Coronary artery (tissue), 2 donors: ENCODE measurements around the gene UPK1A.

Experiments
- DNase-seq: peaks from one replicate; pipeline ENCODE4 v3.0.0-alpha.2; 2017; ENCODE audit warnings: low spot score
- H3K27ac ChIP-seq, 2 donors: fragments of 200-600 bp; sonication (generic); one replicate each; pipeline ENCODE4 v1.5.1; 2016 to 2019
- H3K4me3 ChIP-seq: fragments of 200-600 bp; sonication (generic); 2 replicates; pipeline ENCODE4 v1.5.1; 2016; ENCODE audit warnings: mild to moderate bottlenecking, moderate library complexity
- TF ChIP-seq, protein P1 (sequence below): fragments of 200-600 bp; sonication (generic); IDR thresholded peaks from one replicate; pipeline ENCODE4 v1.5.1; 2019; ENCODE audit warnings: antibody characterized with exemption

UPK1A gene

DNA sequence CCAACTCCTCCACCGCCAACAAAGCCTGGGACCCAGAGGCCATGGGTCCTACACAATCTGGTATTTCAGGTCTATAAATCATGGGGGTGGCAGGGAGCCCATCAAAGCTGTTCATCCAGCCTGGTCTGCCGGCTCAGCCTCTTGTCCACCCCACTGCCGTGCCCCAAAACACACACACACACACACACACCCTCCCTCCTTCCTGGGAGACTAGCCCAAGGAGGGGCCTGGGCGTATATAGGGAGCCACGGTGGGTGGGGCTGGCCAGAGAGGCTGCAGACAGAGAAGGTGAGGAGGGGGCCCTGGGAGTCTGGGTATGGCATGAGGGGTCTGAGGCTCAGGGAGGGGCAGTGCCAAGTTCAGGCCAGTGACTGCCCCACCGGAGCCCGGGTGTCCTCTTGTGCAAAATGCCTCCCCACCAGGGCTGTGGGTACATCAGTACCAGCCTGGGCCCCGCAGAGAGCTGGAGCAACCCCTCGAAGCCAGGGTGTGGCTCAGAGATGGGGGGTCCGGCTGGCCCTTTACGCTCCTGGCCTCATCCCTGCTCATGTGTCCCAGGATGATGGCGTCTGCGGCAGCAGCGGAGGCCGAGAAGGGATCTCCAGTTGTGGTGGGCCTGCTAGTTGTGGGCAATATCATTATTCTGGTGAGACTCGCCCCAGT lies at the start of gene UPK1A:
UPK1A (plus strand) TSS at position 267 of the 663 bp plus-strand sequence; CDS start at position 563, 296 bp downstream.
- no peak for DNase-seq
- H3K4me3 ChIP-seq = no peak within 1 kb of the TSS
- H3K27ac ChIP-seq = no peak within 1 kb of the TSS
- TF ChIP-seq, protein P1, sequence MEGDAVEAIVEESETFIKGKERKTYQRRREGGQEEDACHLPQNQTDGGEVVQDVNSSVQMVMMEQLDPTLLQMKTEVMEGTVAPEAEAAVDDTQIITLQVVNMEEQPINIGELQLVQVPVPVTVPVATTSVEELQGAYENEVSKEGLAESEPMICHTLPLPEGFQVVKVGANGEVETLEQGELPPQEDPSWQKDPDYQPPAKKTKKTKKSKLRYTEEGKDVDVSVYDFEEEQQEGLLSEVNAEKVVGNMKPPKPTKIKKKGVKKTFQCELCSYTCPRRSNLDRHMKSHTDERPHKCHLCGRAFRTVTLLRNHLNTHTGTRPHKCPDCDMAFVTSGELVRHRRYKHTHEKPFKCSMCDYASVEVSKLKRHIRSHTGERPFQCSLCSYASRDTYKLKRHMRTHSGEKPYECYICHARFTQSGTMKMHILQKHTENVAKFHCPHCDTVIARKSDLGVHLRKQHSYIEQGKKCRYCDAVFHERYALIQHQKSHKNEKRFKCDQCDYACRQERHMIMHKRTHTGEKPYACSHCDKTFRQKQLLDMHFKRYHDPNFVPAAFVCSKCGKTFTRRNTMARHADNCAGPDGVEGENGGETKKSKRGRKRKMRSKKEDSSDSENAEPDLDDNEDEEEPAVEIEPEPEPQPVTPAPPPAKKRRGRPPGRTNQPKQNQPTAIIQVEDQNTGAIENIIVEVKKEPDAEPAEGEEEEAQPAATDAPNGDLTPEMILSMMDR = no peak

DNA sequence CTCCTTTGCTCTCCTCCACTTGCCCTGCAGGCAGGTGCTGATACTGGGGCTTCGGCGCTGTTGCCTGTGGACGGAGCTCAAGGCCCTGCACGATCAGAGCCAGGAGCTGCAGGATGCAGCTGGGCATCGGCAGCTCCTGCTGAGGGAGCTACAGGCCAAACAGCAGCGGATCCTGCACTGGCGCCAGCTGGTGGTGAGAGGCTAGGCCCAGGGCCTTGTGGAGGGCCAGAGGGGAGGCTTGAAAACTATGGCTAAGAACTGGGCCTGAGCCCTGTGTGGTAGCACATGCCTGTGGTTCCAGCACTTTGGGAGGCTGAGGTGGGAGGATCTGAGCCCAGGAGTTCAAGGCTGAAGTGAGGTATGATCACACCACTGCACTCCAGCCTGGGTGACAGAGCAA lies 47.5 kb upstream of the UPK1A start:
- TF ChIP-seq, protein P1 = no peak
- DNase-seq = no peak
- Histone ChIP-seq H3K4me3 (no peak overlapping the region), H3K27ac (no peak overlapping the region)

DNA sequence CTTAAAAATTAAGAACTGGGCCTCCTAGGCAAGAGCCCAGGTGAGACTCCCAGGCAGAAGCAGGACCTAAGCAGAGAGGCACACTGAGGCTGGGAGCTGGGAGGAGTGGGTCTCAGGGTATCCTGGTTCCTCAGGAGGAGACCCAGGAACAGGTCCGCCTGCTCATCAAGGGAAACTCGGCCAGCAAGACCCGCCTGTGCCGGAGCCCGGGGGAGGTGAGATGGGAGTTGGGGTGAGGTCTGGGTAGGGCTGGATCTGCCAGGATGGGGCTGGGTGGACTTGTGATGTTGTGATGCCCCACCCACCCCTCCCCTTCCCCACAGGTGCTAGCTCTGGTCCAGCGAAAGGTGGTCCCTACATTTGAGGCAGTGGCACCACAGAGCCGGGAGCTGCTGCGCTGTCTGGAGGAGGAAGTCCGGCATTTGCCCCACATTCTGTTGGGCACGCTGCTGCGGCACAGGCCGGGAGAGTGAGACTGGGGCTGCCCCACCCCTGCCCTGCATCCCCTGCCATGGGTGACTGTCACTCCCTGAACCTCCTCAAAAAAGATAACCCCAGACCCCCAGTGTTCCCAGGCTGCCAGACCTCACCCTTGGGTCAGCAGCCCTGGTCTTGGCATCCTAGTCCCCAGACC lies 46.9 kb upstream of the UPK1A start:
- no peak overlapping the region for H3K27ac ChIP-seq
- no peak overlapping the region for H3K4me3 ChIP-seq
- DNase-seq = no peak
- TF ChIP-seq, protein P1 = no peak

DNA sequence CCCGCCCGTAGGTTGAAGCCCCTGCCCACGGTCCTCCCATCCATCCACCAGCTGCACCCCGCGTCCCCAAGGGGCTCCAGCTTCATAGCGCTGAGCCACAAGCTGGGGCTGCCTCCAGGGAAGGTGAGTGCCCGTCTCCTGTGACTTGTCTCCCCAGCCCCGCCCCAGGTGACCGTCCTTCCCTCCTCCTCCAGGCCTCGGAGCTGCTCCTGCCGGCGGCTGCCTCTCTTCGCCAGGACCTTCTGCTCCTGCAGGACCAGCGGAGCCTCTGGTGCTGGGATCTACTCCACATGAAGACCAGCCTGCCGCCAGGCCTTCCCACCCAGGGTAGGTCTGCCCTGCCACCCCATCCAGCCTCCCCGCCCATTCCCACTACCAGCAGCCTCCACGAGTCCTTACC lies 46.3 kb upstream of the UPK1A start:
- Histone ChIP-seq H3K27ac (no peak overlapping the region), H3K4me3 (no peak overlapping the region)
- no peak for DNase-seq
- TF ChIP-seq, protein P1 = no peak

DNA sequence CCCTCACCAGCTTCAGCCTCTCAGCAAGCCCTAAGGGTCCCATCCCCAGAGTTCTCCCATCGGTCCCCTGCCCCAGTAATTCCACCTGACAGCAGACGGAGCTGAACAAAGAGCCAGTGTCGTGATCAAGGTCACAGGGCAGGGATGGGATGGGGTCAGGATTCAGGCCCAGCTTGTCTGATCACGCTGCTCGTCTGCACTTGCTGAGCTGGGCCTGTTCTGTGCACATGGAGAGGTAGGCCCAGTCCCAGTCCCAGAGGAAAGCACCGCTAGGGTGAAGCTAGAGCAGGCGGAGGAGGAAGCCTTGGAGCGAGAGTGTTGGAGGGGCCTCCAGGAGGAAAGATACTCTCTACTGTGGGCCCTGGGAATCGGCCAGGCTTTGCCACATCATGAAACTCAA lies 44.6 kb upstream of the UPK1A start:
- no peak for DNase-seq
- H3K4me3 ChIP-seq = no peak overlapping the region
- TF ChIP-seq, protein P1 = no peak
- H3K27ac ChIP-seq = no peak overlapping the region

DNA sequence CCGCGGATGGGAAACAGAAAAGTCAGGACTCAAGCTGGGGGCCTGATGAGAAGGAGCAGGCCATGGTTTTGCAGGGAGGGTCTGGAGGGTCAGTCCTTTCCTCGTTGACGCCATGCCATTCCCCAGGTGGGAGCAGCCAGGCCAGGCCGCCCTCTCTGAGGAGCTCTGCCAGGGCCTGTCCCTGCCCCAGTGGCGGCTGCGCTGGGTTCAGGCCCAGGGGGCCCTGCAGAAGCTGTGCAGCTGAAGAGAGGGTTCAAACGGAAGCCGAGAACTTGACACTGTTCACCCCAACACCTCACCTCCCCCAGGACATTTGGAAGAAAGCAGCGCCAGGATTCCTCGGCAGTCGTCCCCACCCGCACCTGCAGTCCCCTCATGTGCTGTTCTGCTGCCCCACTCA lies 43.6 kb upstream of the UPK1A start:
- DNase-seq = no peak
- Histone ChIP-seq H3K27ac (no peak overlapping the region), H3K4me3 (no peak overlapping the region)
- TF ChIP-seq, protein P1 = no peak

DNA sequence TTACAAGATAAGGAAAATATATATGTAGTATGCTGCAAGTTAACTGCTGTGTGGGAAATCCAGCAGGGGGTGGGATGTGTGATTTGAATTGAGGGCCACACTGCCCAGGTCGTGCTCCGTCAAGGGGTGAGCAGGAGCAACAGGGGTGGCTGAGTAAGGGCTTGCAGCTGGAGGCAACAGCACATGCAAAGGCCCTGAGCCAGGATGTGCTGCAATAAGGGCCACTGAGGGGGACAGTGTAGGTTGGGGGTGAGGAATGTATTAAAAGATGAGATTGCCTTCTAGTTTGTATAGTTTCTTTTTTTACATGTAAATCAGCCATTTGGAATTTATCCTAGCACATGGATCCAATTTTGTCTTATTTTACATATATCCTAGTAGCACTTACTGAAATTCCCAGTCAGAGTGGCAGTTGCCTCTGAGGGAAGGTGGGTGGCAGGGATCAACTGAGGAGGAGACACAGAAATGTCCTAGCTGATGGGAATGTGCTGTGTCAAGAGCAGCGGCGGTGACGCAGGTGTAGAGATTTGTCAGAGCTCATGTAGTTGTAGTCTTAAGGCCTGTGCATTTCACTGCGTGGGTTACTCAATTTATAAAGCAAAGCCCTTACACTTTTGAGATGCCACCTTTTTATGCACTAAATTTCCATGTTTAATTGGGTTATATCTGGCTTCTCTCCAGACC lies 42.8 kb upstream of the UPK1A start:
- TF ChIP-seq, protein P1 = no peak
- no peak for DNase-seq
- H3K27ac ChIP-seq = no peak overlapping the region
- no peak overlapping the region for H3K4me3 ChIP-seq
